Right lobe of liver (tissue), 6 donors: Measurements from ENCODE around the gene ADGRG3. TPM values are rescaled to one million over a fixed set of nuclear protein-coding genes. Genes with fewer than 3 reads are reported as not detected.

Source experiments
- ATAC-seq, 4 donors: fragments of 200-7000 bp; cut with Tn5 transposase; one replicate each; pipeline ENCODE4 v1.9.1; 2020; ENCODE audit warnings: mild to moderate bottlenecking in 4 of 4, moderate library complexity in 4 of 4
- DNase-seq, 3 donors: peaks; one replicate each; pipeline ENCODE4 v3.0.0-alpha.2; 2020
- H3K27ac ChIP-seq, 3 donors: fragments of 200-600 bp; one replicate each; pipeline ENCODE4 v1.8.0; 2022
- H3K27me3 ChIP-seq, 2 donors: fragments of 200-600 bp; one replicate each; pipeline ENCODE4 v1.8.0; 2022
- H3K36me3 ChIP-seq, 4 donors: fragments of 200-600 bp; sonication (generic) in 1 of 4; one replicate each; pipeline versions ENCODE4 v1.5.1 to v1.8.0; 2017 to 2022; ENCODE audit warnings: control low read depth in 1 of 4
- H3K4me1 ChIP-seq, 4 donors: fragments of 200-600 bp; sonication (generic) in 1 of 4; one replicate each; pipeline versions ENCODE4 v1.5.1 to v1.8.0; 2017 to 2022; ENCODE audit warnings: control low read depth in 1 of 4
- H3K4me3 ChIP-seq, 3 donors: fragments of 200-600 bp; one replicate each; pipeline ENCODE4 v1.8.0; 2022
- H3K9me3 ChIP-seq, 4 donors: fragments of 200-600 bp; sonication (generic) in 1 of 4; one replicate each; pipeline versions ENCODE4 v1.5.1 to v1.8.0; 2017 to 2022; ENCODE audit warnings: control low read depth in 1 of 4
- POLR2A ChIP-seq: fragments of 450-650 bp; IDR thresholded peaks from one replicate; pipeline ENCODE4 v1.6.1; 2017; ENCODE audit warnings: antibody characterized with exemption, mild to moderate bottlenecking
- WGBS: methylation state at CpG from one replicate; pipeline ENCODE4 v1.1.6; 2018; ENCODE audit warnings: low coverage, low lambda C conversion rate; ENCODE audit not compliant: insufficient coverage; ENCODE audit errors: missing lambda C conversion rate; 5-methylcytosine and 5-hydroxymethylcytosine counted together
- intact Hi-C, 2 donors: fragments of 100-400 bp; cut with DNase I; formaldehyde crosslinking; loops; one replicate each; pipeline versions ENCODE4 v1.11.2 to v1.14.1; 2022
- total RNA-seq, 6 experiments: library from RNA; depleted of rRNA in 2 of 6; stranded (reverse); fragments of >200 nt in 2 of 6; fragmentation: NEBNext Ultra II Directional in 3 of 6; extraction: Animal tissue kit (Norgen Biotek cat#: 25700) in 3 of 6; gene quantifications; one replicate each; pipeline versions ENCODE4 v1.1.0 to v1.2.4, GENCODE V29; 2016 to 2023
- TF ChIP-seq, protein P1 (sequence below), 4 donors: fragments of 200-600 bp in 3 of 4; fragments of 450-650 bp in 1 of 4; IDR thresholded peaks; one replicate each; pipeline versions ENCODE4 v1.5.1 to v1.8.0; 2016 to 2022; ENCODE audit warnings: antibody characterized with exemption in 4 of 4, mild to moderate bottlenecking in 2 of 4
- donor health status: DM: no; HTN: yes; CAD: no.
- donor health status: DM: no; HTN: no; CAD: no.
- donor health status: DM: no; HTN: no; CAD: no.
- donor health status: DM: no; HTN: yes; CAD: no.
- donor health status: DM: no; HTN: yes; CAD: no.

Gene ADGRG3
- total RNA-seq, 6 experiments from 2014 or later: 0.37 to 1.6 (median 0.83) TPM

DNA sequence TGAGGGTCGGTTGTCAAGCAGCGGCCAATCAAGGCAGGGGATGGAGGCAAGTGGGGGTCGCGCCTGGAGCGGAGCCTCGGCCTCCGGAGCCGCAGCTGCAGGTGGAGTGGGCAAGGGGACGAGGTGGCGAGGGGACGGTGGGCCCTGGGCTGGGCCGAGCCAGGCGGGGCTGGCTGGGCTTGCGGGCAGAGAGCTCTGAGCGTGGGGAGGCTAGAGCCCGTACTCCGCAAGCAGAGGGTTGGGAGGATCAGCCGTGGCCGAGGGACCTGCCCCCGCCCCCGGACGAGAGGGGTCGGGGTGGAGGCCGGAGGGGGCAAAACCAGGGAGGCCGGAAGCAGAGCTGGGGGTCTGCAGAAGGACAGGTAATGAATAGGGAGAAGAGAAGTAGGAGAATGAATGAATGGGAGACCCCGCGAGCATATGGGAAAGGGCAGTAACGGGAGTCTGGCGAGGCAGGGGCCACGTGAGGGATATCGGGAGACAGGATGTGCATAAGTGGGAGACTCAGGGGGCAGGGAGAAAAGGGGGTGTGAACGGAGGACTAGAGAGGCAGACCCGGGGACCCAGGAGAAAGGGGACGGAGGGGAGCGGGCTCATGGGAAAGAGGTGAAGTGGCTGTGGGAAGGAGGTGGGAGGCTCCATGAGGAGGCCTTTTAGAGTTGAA lies 67.8 kb downstream of the ADGRG3 start, which contains the start of gene KATNB1:
KATNB1 (plus strand) TSS at position 16 of the 664 bp plus-strand sequence. CDS start 1,474 bp downstream, outside the sequence.
- intact Hi-C loops: no loop called here
- H3K4me1 ChIP-seq: peaks cover 0 to 19% (median 5%) of the 10 kb centered on the region in 4 donors
- H3K27me3 ChIP-seq: no peaks in the 10 kb centered on the region
- peak within 1 kb of the TSS; percentile 80 to 98 (median 87) for H3K4me3 ChIP-seq
- 1% methylated on average over 28 of the region's 35 CpGs for WGBS
- TF ChIP-seq, protein P1, sequence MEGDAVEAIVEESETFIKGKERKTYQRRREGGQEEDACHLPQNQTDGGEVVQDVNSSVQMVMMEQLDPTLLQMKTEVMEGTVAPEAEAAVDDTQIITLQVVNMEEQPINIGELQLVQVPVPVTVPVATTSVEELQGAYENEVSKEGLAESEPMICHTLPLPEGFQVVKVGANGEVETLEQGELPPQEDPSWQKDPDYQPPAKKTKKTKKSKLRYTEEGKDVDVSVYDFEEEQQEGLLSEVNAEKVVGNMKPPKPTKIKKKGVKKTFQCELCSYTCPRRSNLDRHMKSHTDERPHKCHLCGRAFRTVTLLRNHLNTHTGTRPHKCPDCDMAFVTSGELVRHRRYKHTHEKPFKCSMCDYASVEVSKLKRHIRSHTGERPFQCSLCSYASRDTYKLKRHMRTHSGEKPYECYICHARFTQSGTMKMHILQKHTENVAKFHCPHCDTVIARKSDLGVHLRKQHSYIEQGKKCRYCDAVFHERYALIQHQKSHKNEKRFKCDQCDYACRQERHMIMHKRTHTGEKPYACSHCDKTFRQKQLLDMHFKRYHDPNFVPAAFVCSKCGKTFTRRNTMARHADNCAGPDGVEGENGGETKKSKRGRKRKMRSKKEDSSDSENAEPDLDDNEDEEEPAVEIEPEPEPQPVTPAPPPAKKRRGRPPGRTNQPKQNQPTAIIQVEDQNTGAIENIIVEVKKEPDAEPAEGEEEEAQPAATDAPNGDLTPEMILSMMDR (IDR thresholded peaks at IDR 0.05): no peak
- no peak for TF ChIP-seq POLR2A
- no peaks in the 10 kb centered on the region for H3K9me3 ChIP-seq
- no peaks in the 10 kb centered on the region for H3K36me3 ChIP-seq
- ATAC-seq: peak in 3 of 4 donors; percentile 15 to 38 (median 20)
- DNase-seq: no peak
- peak within 1 kb of the TSS; percentile 82 to 86 (median 83) for H3K27ac ChIP-seq

DNA sequence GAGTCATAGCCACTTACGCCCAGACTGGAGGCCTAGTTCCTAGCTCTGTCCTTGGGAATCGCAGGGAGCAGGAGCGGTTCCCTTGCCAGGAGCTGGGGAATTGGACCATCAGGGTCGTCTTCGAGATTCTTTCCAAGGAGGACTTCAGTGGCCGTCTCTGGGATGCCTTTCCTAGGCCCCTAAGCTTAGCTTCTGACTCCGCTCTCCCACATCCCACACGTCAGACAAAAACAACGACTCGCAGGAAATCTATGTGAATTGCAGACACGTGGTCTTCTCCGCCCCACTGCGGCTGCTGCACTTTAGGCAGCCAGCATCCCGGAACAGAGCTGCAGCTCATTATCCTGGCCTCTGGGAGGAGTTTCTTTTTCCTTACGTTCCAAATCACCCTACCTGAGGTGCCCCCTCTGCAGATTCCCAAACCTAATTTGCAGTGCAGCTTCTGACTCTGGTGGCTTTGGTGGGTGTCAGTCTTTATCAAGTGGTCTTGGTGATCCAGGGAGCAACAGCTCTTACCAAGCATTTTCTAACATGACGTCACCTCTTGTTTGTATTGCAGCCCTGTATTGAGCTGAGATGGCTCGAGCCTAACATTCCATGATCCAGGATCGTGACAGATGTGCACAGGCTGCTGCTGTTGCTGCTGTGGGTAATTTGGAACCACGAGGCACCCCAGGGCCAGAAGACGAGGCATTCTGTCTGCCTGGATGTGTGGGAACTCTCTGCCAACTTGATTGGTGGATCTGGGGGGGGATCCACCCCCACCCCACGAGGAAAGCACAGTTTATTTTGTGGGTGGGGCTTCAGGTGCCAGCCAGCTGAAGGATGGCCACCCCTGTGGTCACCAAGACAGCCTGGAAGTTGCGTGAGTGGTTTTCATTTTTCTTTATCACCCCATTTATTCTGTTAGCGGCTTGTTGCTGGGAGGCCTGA lies 68.6 kb downstream of the ADGRG3 start:
- WGBS: 3% methylated on average over 11 of the region's 23 CpGs
- no peak for DNase-seq
- Histone ChIP-seq H3K27ac (peak overlapping the region in 2 of 3 donors; percentile 52 to 55), H3K27me3 (no peaks in the 10 kb centered on the region), H3K9me3 (no peaks in the 10 kb centered on the region), H3K36me3 (no peaks in the 10 kb centered on the region), H3K4me3 (peak overlapping the region; percentile 62 to 98 (median 87)), H3K4me1 (peaks cover 0 to 19% (median 5%) of the 10 kb centered on the region in 4 donors)
- intact Hi-C loops: no loop called here
- TF ChIP-seq POLR2A: no peak
- TF ChIP-seq, protein P1 (IDR thresholded peaks at IDR 0.05): peak; percentile 10 to 21 (median 16)
- ATAC-seq: peak in 2 of 4 donors; percentile 8 to 38

DNA sequence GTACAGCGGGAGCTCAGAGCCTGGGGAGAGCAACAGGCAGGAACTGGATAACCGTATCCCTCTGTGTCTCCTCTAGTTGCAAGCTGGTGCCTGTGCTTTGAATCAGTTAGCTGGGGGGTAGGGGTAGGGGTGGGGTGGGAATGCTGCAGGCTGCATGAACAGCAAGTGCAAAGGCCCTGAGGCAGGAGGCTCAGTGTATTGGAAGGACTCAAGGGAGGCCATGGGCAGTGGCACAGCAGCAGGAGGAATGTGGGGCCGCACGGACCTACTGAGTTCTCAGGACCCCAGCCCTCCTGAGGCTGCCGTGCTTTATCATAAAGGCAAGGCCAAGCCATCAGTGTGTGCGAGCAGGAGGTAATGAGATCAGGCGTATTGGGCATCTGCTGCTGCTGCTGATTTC lies 70.7 kb downstream of the ADGRG3 start:
- Histone ChIP-seq H3K36me3 (no peaks in the 10 kb centered on the region), H3K4me3 (no peak overlapping the region), H3K4me1 (peaks cover 0 to 19% (median 5%) of the 10 kb centered on the region in 4 donors), H3K27me3 (no peaks in the 10 kb centered on the region), H3K27ac (no peak overlapping the region), H3K9me3 (no peaks in the 10 kb centered on the region)
- intact Hi-C loops: no loop called here
- no peak for DNase-seq
- WGBS: 100% methylated on average over 2 of the region's 7 CpGs
- no peak for ATAC-seq
- TF ChIP-seq POLR2A: no peak

Other genes with a start within 250 kb of the ADGRG3 start
- 10 to 100 TPM; 23.3 to 27.4 (median 23.9) TPM for gene CIAPIN1, start 220.9 kb upstream of the ADGRG3 start, total RNA-seq
- gene COQ9, start 220.8 kb upstream of the ADGRG3 start, total RNA-seq: 10 to 100 TPM; 43.2 to 81.4 (median 55.3) TPM
- 10 to 100 TPM; 27.7 to 70.2 (median 35.4) TPM for gene POLR2C, start 205.6 kb upstream of the ADGRG3 start, total RNA-seq
- gene DOK4, start 181.8 kb upstream of the ADGRG3 start, total RNA-seq: 10 to 100 TPM; 20.0 to 62.1 (median 36.7) TPM
- 1 to 10 TPM in 5 of 6 experiments, under 1 TPM in 1; 0.97 to 1.9 (median 1.2) TPM for gene CCDC102A, start 131.7 kb upstream of the ADGRG3 start, total RNA-seq
- gene ADGRG5, start 125.7 kb upstream of the ADGRG3 start, total RNA-seq: under 1 TPM in 4 of 6 experiments, not detected in 2; 0.09 to 0.54 (median 0.18) TPM
- gene ADGRG1, start 39.7 kb upstream of the ADGRG3 start, total RNA-seq: 1 to 10 TPM; 1.8 to 4.2 (median 3.4) TPM
- gene DRC7, start 26.5 kb downstream of the ADGRG3 start, total RNA-seq: under 1 TPM; 0.06 to 0.37 (median 0.19) TPM
- gene KATNB1, start 67.5 kb downstream of the ADGRG3 start, total RNA-seq: 10 to 100 TPM in 2 of 6 experiments, 1 to 10 TPM in 4; 5.6 to 17.5 (median 8.5) TPM
- gene KIFC3, start 134.2 kb downstream of the ADGRG3 start, total RNA-seq: 10 to 100 TPM; 20.3 to 88.9 (median 46.4) TPM